Stimulated activated CD4-positive, alpha-beta T cell treated with anti-CD3 and anti-CD28 coated beads, Interleukin-2, amount 100 ng/mL, for 24 hours (primary cell): ENCODE results near the gene TYRO3.
"Not testable (repeated sequence)": the region's sequence is repeated elsewhere in the genome, so short reads cannot be mapped to it uniquely, and the experiment has no call there.

Experiments used
- DNase-seq, 2 donors: peaks; one replicate each; pipeline ENCODE4 v3.0.0-alpha.2; 2020

TYRO3 gene

GRCh38 chr15:41554915-41555314 is 4.1 kb upstream of the TYRO3 start:
- DNase-seq: no peak

- DNase-seq: no peak
Measured at GRCh38 chr15:41556677-41557076, 2.3 kb upstream of the TYRO3 start.

GRCh38 chr15:41557673-41558399 is 1.2 kb upstream of the TYRO3 start:
- peak; percentile 73 to 74 for DNase-seq

GRCh38 chr15:41559239-41559782 is 299 bp downstream of the TYRO3 start:
- peak in 1 of 2 donors; percentile 18 for DNase-seq

GRCh38 chr15:41560572-41560874 is 1.5 kb downstream of the TYRO3 start:
- no peak for DNase-seq

- DNase-seq: no peak
Measured at GRCh38 chr15:41561104-41561776, 2.2 kb downstream of the TYRO3 start.

- DNase-seq: no peak
Measured at GRCh38 chr15:41561777-41562145, 2.7 kb downstream of the TYRO3 start.

- no peak for DNase-seq
Measured at GRCh38 chr15:41562244-41562643, 3.2 kb downstream of the TYRO3 start.

GRCh38 chr15:41562784-41563198 is 3.8 kb downstream of the TYRO3 start:
- no peak for DNase-seq

- no peak for DNase-seq
Measured at GRCh38 chr15:41564286-41564959, 5.4 kb downstream of the TYRO3 start.

GRCh38 chr15:41564960-41565502 is 6.0 kb downstream of the TYRO3 start:
- DNase-seq: no peak

- no peak for DNase-seq
Measured at GRCh38 chr15:41565702-41566101, 6.7 kb downstream of the TYRO3 start.

GRCh38 chr15:41566121-41566885 is 7.3 kb downstream of the TYRO3 start:
- DNase-seq: no peak

- DNase-seq: no peak
Measured at GRCh38 chr15:41567261-41567660, 8.2 kb downstream of the TYRO3 start.

GRCh38 chr15:41567862-41568261 is 8.8 kb downstream of the TYRO3 start:
- no peak for DNase-seq

- DNase-seq: no peak
Measured at GRCh38 chr15:41568350-41569017, 9.5 kb downstream of the TYRO3 start.

GRCh38 chr15:41569232-41569631 is 10.2 kb downstream of the TYRO3 start:
- DNase-seq: not testable (repeated sequence)

- DNase-seq: no peak
Measured at GRCh38 chr15:41570764-41571163, 11.8 kb downstream of the TYRO3 start.

- no peak for DNase-seq
Measured at GRCh38 chr15:41571948-41572347, 12.9 kb downstream of the TYRO3 start.

- no peak for DNase-seq
Measured at GRCh38 chr15:41572866-41573265, 13.9 kb downstream of the TYRO3 start.

GRCh38 chr15:41573396-41573795 is 14.4 kb downstream of the TYRO3 start:
- no peak for DNase-seq

- DNase-seq: no peak
Measured at GRCh38 chr15:41574158-41574557, 15.1 kb downstream of the TYRO3 start.
